NB4 (cell line): ENCODE results near the gene SMCO2.

Experiments
- DNase-seq: peaks from one replicate; pipeline ENCODE4 v3.0.0; 2010; ENCODE audit warnings: low read depth
- H3K4me3 ChIP-seq: one replicate; pipeline ENCODE4 v1.5.1; 2011; ENCODE audit warnings: mild to moderate bottlenecking, low read depth, low read length, moderate library complexity
- CTCF ChIP-seq: IDR thresholded peaks from one replicate; pipeline ENCODE4 v1.5.1; 2012; ENCODE audit warnings: low read depth, low read length
- MYC ChIP-seq: IDR thresholded peaks from 2 replicates; pipeline ENCODE4 v1.6.1; 2011; ENCODE audit warnings: low read depth, low read length
- POLR2A ChIP-seq: IDR thresholded peaks from 2 replicates; pipeline ENCODE4 v1.6.1; 2011; ENCODE audit warnings: mild to moderate bottlenecking; ENCODE audit not compliant: insufficient read length; ENCODE audit errors: extremely low read depth
- TF ChIP-seq, protein P1 (sequence below): IDR thresholded peaks from 2 replicates; pipeline ENCODE4 v1.6.1; 2011; ENCODE audit warnings: low read depth, low read length

Gene SMCO2

DNA sequence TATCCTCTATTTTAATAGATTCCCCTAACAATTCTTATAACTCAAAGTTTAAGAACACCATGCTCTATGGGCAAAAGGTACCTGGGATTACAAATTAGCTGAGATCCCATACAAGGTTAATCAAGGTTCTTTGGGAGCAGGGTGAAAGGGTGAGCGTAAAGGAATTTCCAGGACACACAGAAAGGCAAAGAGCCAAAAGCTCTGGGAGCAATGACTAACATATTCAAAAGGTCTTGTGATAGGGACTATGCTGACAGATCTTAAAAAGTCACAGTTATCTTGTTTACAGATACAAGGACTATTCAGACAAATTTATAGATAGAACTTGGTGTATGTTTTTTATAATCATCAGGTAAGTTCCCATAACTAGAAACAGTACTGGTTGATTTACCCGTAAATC lies 58.0 kb downstream of the SMCO2 start:
- DNase-seq = no peak
- TF ChIP-seq MYC = no peak
- TF ChIP-seq CTCF = no peak
- TF ChIP-seq POLR2A = no peak
- TF ChIP-seq, protein P1, sequence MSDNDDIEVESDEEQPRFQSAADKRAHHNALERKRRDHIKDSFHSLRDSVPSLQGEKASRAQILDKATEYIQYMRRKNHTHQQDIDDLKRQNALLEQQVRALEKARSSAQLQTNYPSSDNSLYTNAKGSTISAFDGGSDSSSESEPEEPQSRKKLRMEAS = no peak
- no peak overlapping the region for H3K4me3 ChIP-seq

DNA sequence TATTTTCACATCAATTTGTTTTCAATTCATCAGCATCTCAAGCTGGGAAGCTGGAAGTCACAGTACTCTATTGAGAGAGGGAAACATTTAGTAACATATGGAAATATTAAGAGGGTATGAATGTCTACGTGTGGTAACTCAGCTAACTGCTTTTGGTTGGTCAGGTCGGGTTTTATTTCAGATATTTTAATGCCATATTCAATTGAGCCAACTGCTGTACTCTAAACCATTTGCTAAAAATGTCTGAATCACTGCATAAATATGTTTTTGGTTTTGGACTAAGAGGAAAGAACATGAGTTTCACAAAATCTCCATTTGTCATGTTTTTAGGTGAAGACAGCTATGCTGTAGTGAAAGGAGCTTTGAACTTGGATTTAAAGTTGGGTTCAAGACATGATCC lies 58.6 kb downstream of the SMCO2 start:
- no peak for DNase-seq
- no peak overlapping the region for H3K4me3 ChIP-seq
- TF ChIP-seq CTCF = no peak
- TF ChIP-seq, protein P1 = no peak
- no peak for TF ChIP-seq MYC
- no peak for TF ChIP-seq POLR2A

GRCh38 chr12:27505761-27506160 lies 59.2 kb downstream of the SMCO2 start:
- DNase-seq = no peak
- no peak for TF ChIP-seq POLR2A
- TF ChIP-seq MYC = no peak
- TF ChIP-seq CTCF = no peak
- TF ChIP-seq, protein P1 = no peak
- no peak overlapping the region for H3K4me3 ChIP-seq

DNA sequence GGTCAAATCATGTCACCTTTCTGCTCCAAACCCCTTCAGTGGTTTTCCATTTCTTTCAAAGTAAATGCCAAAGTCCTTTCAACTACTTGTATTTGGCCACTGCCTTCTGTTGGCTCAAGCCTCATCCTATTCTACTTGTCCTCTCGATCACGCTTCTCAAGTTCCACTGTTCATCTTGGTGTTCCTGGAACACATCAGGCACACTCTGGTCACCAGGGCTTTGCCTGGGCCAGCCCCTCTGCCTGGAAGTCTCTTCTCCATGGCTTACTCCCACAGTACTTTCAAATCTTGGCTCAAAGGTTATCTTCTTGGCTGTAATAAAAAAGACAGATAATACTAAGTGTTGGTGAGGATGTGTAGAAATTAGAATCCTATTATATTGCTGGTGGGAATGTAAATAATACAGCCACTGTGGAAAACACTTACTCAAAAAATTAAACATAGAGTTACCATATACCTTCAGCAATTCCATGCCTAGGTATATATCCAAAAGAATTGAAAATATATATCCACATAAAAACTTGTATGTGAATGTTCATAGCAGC lies 60.2 kb downstream of the SMCO2 start:
- DNase-seq = no peak
- TF ChIP-seq CTCF = no peak
- no peak for TF ChIP-seq MYC
- TF ChIP-seq, protein P1 = no peak
- TF ChIP-seq POLR2A = no peak
- no peak overlapping the region for H3K4me3 ChIP-seq

GRCh38 chr12:27508736-27509431 lies 62.3 kb downstream of the SMCO2 start:
- no peak overlapping the region for H3K4me3 ChIP-seq
- no peak for TF ChIP-seq POLR2A
- no peak for DNase-seq

GRCh38 chr12:27511031-27511722 lies 64.6 kb downstream of the SMCO2 start:
- TF ChIP-seq CTCF (no peak), POLR2A (no peak), MYC (no peak)
- TF ChIP-seq, protein P1 = no peak
- DNase-seq = no peak
- no peak overlapping the region for H3K4me3 ChIP-seq
